Measurements from ENCODE around the gene HPCAL1. TPM values are rescaled to one million over a fixed set of nuclear protein-coding genes. Genes with fewer than 3 reads are reported as not detected.
A peak's percentile ranks its signal among the peaks of the same experiment; 100 is the strongest.

The HPCAL1 gene
- total and polyA plus RNA-seq, 11 donors: 18.9 to 63.2 (median 40.5) TPM

- no peaks in the 10 kb centered on the region for H3K9me3 ChIP-seq
- H3K4me1 ChIP-seq: peaks cover 0 to 26% (median 4%) of the 10 kb centered on the region in 12 donors
- intact Hi-C loops (cut with DNase I): loop anchor here in 1 of 10 donors (10.0 kb wide), 2 partner anchors 127 to 157 kb away; no protein-coding TSS in a partner anchor
- no peaks in the 10 kb centered on the region for H3K27me3 ChIP-seq
- H3K4me3 ChIP-seq: no peak overlapping the region
- DNase-seq (no peak), ATAC-seq (peak in 1 of 4 donors; percentile 6)
- TF ChIP-seq CTCF (IDR thresholded peaks at IDR 0.05) (no peak), POLR2A (IDR thresholded peaks at IDR 0.05) (no peak)
- peak overlapping the region in 1 of 12 donors; percentile 89 for H3K27ac ChIP-seq
- no peaks in the 10 kb centered on the region for H3K36me3 ChIP-seq
- 83 to 90% (median 89%) methylated on average over 26 of the region's 26 CpGs for WGBS, 4 donors
These were observed 25.2 kb upstream of the HPCAL1 start for GRCh38 chr2:10277293-10278028.

- peak overlapping the region in 2 of 12 donors; percentile 13 to 25 for H3K4me3 ChIP-seq
- no peaks in the 10 kb centered on the region for H3K27me3 ChIP-seq
- peak overlapping the region in 5 of 12 donors; percentile 11 to 89 (median 21) for H3K27ac ChIP-seq
- no peaks in the 10 kb centered on the region for H3K9me3 ChIP-seq
- TF ChIP-seq CTCF (IDR thresholded peaks at IDR 0.05) (no peak), POLR2A (IDR thresholded peaks at IDR 0.05) (no peak)
- intact Hi-C loops (cut with DNase I): loop anchor here in 1 of 10 donors (10.0 kb wide), 2 partner anchors 127 to 157 kb away; no protein-coding TSS in a partner anchor
- peaks cover 0 to 33% (median 4%) of the 10 kb centered on the region in 12 donors for H3K4me1 ChIP-seq
- 53 to 68% (median 61%) methylated on average over 19 of the region's 19 CpGs for whole genome bisulfite sequencing, 4 donors
- DNase-seq (peak in 4 of 5 donors; percentile 75 to 86 (median 80)), ATAC-seq (peak; percentile 57 to 91 (median 87))
- H3K36me3 ChIP-seq: no peaks in the 10 kb centered on the region
These were observed 24.5 kb upstream of the HPCAL1 start for GRCh38 chr2:10278029-10278762.

GRCh38 chr2:10278763-10279471 is 23.8 kb upstream of the HPCAL1 start:
- Histone ChIP-seq H3K27me3 (no peaks in the 10 kb centered on the region), H3K9me3 (no peaks in the 10 kb centered on the region), H3K36me3 (no peaks in the 10 kb centered on the region), H3K27ac (peak overlapping the region in 5 of 12 donors; percentile 11 to 89 (median 21)), H3K4me3 (peak overlapping the region in 2 of 12 donors; percentile 13 to 25), H3K4me1 (peaks cover 0 to 40% (median 4%) of the 10 kb centered on the region in 12 donors)
- ATAC-seq (peak in 1 of 4 donors; percentile 8), DNase-seq (no peak)
- WGBS, 4 donors: 77 to 85% (median 82%) methylated on average over 11 of the region's 11 CpGs
- TF ChIP-seq CTCF (IDR thresholded peaks at IDR 0.05) (no peak), POLR2A (IDR thresholded peaks at IDR 0.05) (no peak)
- intact Hi-C loops (cut with DNase I): loop anchor here in 1 of 10 donors (10.0 kb wide), 2 partner anchors 126 to 156 kb away; no protein-coding TSS in a partner anchor
